Duodenal mucosa (tissue), 2 donors: Measurements from ENCODE around the gene TDRD10.
A peak's percentile ranks its signal among the peaks of the same experiment; 100 is the strongest.

Experiments used
- H3K27ac ChIP-seq: one replicate; pipeline ENCODE4 v1.7.0; 2013; ENCODE audit warnings: low read depth, low read length
- H3K27me3 ChIP-seq, 2 donors: one replicate each; pipeline ENCODE4 v1.7.0; 2013; ENCODE audit warnings: low read length in 2 of 2, control low read depth in 1 of 2; ENCODE audit not compliant: insufficient read depth in 2 of 2, control insufficient read depth in 1 of 2
- H3K36me3 ChIP-seq, 2 donors: one replicate each; pipeline ENCODE4 v1.7.0; 2013; ENCODE audit warnings: low read length in 2 of 2, control low read depth in 1 of 2; ENCODE audit not compliant: insufficient read depth in 2 of 2, control insufficient read depth in 1 of 2
- H3K4me1 ChIP-seq, 2 donors: one replicate each; pipeline ENCODE4 v1.7.0; 2013; ENCODE audit warnings: low read length in 2 of 2, control low read depth in 1 of 2; ENCODE audit not compliant: insufficient read depth in 2 of 2, control insufficient read depth in 1 of 2
- H3K4me3 ChIP-seq, 2 donors: one replicate each; pipeline ENCODE4 v1.7.0; 2013; ENCODE audit warnings: low read length in 2 of 2, low read depth in 1 of 2
- H3K9ac ChIP-seq, 2 donors: one replicate each; pipeline ENCODE4 v1.7.0; 2013; ENCODE audit warnings: low read length in 2 of 2, low read depth in 1 of 2
- H3K9me3 ChIP-seq, 2 donors: one replicate each; pipeline ENCODE4 v1.7.0; 2013; ENCODE audit warnings: low read length in 2 of 2, control low read depth in 1 of 2; ENCODE audit not compliant: control insufficient read depth in 1 of 2

Gene TDRD10

DNA sequence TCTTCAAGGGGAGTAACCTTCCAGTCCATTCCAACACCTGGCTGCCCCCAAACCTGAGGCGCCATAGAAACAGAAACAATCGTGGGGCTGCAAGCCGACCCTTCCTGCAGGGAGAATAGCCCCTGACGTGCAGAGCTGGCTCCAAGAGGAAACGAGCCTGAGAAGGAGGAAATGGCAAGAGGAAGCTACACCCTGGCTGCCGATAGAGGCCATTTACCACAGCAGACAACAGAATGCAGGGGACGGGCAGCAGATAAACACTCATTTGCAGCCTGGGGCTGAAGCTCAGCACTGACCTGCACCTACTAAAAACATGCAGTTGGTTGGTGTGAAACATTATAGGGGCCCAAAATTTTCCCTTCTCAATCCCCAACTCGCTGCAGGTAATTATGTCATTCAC lies 8.7 kb upstream of the TDRD10 start:
- no peaks in the 10 kb centered on the region for H3K36me3 ChIP-seq
- H3K27ac ChIP-seq: no peak overlapping the region
- H3K4me1 ChIP-seq: peaks cover 0 to 9% of the 10 kb centered on the region in 2 donors
- H3K9ac ChIP-seq: no peak overlapping the region
- H3K9me3 ChIP-seq: no peaks in the 10 kb centered on the region
- no peak overlapping the region for H3K4me3 ChIP-seq
- H3K27me3 ChIP-seq: no peaks in the 10 kb centered on the region

- no peak overlapping the region for H3K9ac ChIP-seq
- H3K27me3 ChIP-seq: peaks cover 19% of the 10 kb centered on the region in 2 donors
- H3K27ac ChIP-seq: no peak overlapping the region
- peaks cover 0 to 5% of the 10 kb centered on the region in 2 donors for H3K4me1 ChIP-seq
- H3K4me3 ChIP-seq: no peak overlapping the region
- H3K36me3 ChIP-seq: no peaks in the 10 kb centered on the region
- no peaks in the 10 kb centered on the region for H3K9me3 ChIP-seq
These were observed 6.3 kb upstream of the TDRD10 start for GRCh38 chr1:154495496-154496273.

- Histone ChIP-seq H3K4me1 (peaks cover 0 to 5% of the 10 kb centered on the region in 2 donors), H3K36me3 (no peaks in the 10 kb centered on the region), H3K27ac (no peak overlapping the region), H3K27me3 (peaks cover 26% of the 10 kb centered on the region in 2 donors), H3K9ac (no peak overlapping the region), H3K4me3 (no peak overlapping the region), H3K9me3 (no peaks in the 10 kb centered on the region)
These were observed 5.6 kb upstream of the TDRD10 start for GRCh38 chr1:154496383-154496782.

DNA sequence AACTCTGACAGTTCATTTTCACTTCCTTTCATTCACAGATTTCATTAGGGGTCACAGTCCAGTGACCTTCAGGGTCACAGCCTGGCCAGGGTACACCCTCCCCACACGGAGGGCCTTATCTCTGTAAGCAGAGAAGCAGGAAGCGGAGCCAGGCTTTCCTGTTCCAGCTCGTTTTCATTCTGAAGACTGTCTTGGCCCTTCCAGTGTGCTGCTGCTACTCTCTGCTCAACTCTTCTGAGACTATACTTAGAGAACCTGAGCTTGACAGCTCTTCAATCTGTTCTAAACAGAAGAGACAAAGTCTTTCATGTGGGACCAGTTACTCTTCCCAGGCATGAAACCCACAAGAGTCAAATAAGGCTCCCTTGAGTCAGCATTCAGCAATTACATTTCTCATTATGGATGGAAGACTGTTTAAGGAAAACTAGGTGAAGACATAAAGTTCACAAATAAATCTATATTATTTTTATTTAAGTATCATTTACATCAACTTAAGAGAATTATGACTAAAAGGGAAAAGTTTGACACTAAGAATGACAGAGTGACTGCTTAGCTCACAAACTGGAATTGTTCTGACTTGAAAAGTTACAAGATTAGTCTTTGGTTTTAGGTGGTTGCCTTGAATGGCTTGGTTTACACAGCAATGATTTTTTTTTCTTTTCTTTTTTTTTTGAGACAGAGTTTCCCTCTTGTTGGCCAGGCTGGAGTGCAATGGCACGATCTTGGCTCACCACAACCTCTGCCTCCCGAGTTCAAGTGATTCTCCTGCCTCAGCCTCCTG lies 4.8 kb upstream of the TDRD10 start:
- peaks cover 28 to 30% of the 10 kb centered on the region in 2 donors for H3K27me3 ChIP-seq
- no peak overlapping the region for H3K9ac ChIP-seq
- H3K9me3 ChIP-seq: no peaks in the 10 kb centered on the region
- peaks cover 0 to 3% of the 10 kb centered on the region in 2 donors for H3K4me1 ChIP-seq
- no peak overlapping the region for H3K27ac ChIP-seq
- H3K36me3 ChIP-seq: no peaks in the 10 kb centered on the region
- no peak overlapping the region for H3K4me3 ChIP-seq

DNA sequence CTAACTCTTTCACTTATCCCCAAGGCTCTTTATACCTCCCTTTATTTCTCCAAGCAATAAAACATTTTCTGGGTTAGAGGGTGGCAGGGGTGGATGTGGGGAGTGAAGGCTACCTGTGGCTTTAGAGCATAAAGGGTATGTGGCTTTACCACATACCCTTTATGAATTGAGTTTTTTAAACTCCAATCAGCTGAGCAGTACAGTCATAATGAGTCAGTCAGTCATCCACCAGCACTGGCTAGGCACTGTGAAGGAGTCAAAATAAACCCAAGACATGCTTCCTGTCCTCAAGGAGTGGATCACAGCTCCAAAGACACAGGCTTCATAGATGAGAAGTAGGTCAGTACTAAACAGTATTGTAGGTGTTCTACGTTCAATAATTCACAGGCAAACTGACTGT lies 2.6 kb upstream of the TDRD10 start:
- Histone ChIP-seq H3K9ac (no peak overlapping the region), H3K4me1 (peaks cover 0 to 3% of the 10 kb centered on the region in 2 donors), H3K27me3 (peaks cover 28 to 35% of the 10 kb centered on the region in 2 donors), H3K27ac (no peak overlapping the region), H3K36me3 (no peaks in the 10 kb centered on the region), H3K9me3 (no peaks in the 10 kb centered on the region), H3K4me3 (no peak overlapping the region)

GRCh38 chr1:154500533-154500932 lies 1.5 kb upstream of the TDRD10 start:
- H3K9ac ChIP-seq: no peak overlapping the region
- peak overlapping the region; percentile 42 to 62 for H3K4me3 ChIP-seq
- no peaks in the 10 kb centered on the region for H3K36me3 ChIP-seq
- no peak overlapping the region for H3K27ac ChIP-seq
- peaks cover 0 to 3% of the 10 kb centered on the region in 2 donors for H3K4me1 ChIP-seq
- H3K9me3 ChIP-seq: no peaks in the 10 kb centered on the region
- H3K27me3 ChIP-seq: peaks cover 32 to 35% of the 10 kb centered on the region in 2 donors

DNA sequence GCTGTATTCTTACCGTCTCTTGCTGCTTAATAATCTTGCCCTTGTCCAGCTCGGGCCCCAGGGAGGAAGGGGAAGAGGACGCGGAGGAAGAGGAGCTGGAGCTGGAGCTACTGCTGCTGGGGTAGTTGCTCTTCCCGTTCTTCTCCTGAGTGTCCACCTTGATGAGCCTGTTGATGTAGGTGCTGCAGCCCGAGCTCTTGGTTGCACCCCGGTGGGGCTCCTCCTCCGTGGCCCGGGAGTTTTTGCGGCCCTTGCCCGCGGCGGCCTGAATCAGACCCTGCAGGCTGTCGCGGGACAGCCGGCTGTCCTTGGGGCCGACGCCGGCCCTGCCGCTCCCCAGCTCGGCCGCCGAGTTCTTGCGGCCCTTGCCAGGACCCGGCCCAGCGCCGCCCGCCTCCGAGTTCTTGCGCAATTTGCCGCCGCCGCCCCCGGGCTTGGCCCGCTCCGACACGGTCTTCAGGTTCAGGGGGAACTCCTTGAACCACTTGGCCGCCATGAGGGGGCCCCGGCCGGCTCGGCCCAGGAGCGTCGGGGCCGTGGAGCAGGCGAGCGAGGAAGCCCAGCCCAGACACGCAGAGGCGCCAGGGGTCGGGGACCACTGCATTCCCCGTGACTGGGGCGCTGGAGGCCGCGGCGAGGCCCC lies 475 bp upstream of the TDRD10 start:
- peak overlapping the region; percentile 9 to 18 for H3K9ac ChIP-seq
- no peaks in the 10 kb centered on the region for H3K9me3 ChIP-seq
- H3K4me3 ChIP-seq: peak overlapping the region; percentile 42 to 62
- no peak overlapping the region for H3K27ac ChIP-seq
- H3K36me3 ChIP-seq: no peaks in the 10 kb centered on the region
- peaks cover 0 to 3% of the 10 kb centered on the region in 2 donors for H3K4me1 ChIP-seq
- H3K27me3 ChIP-seq: peaks cover 32 to 35% of the 10 kb centered on the region in 2 donors

GRCh38 chr1:154502744-154503115 lies 711 bp downstream of the TDRD10 start:
- peaks cover 32 to 37% of the 10 kb centered on the region in 2 donors for H3K27me3 ChIP-seq
- H3K36me3 ChIP-seq: no peaks in the 10 kb centered on the region
- no peak overlapping the region for H3K27ac ChIP-seq

GRCh38 chr1:154503898-154504297 lies 1.9 kb downstream of the TDRD10 start:
- Histone ChIP-seq H3K9me3 (no peaks in the 10 kb centered on the region), H3K4me1 (no peaks in the 10 kb centered on the region), H3K9ac (no peak overlapping the region), H3K4me3 (no peak overlapping the region), H3K27ac (no peak overlapping the region), H3K36me3 (no peaks in the 10 kb centered on the region), H3K27me3 (peaks cover 31 to 40% of the 10 kb centered on the region in 2 donors)

More at GRCh38 chr1:154502744-154503115, 711 bp downstream of the TDRD10 start:
- no peaks in the 10 kb centered on the region for H3K4me1 ChIP-seq
- H3K9me3 ChIP-seq: no peaks in the 10 kb centered on the region
- peak overlapping the region in 1 of 2 donors; percentile 28 for H3K4me3 ChIP-seq
- no peak overlapping the region for H3K9ac ChIP-seq

- Histone ChIP-seq H3K27ac (no peak overlapping the region), H3K9ac (no peak overlapping the region), H3K4me3 (no peak overlapping the region), H3K27me3 (peaks cover 0 to 4% of the 10 kb centered on the region in 2 donors), H3K9me3 (no peaks in the 10 kb centered on the region), H3K4me1 (no peaks in the 10 kb centered on the region), H3K36me3 (no peaks in the 10 kb centered on the region)
These were observed 10.7 kb downstream of the TDRD10 start for GRCh38 chr1:154512760-154513159.
